Tibial nerve (tissue), 3 donors: ENCODE data around the gene RNF111.

Source experiments
- POLR2A ChIP-seq, 2 donors: fragments of 450-650 bp; IDR thresholded peaks; one replicate each; pipeline ENCODE4 v1.6.1; 2017; ENCODE audit warnings: antibody characterized with exemption in 2 of 2, mild to moderate bottlenecking in 2 of 2, moderate library complexity in 2 of 2
- TF ChIP-seq, protein P1 (sequence below), 5 experiments: fragments of 200-600 bp in 3 of 5; fragments of 450-650 bp in 2 of 5; sonication (generic) in 3 of 5; IDR thresholded peaks; one replicate each; pipeline ENCODE4 v1.5.1; 2016 to 2019; ENCODE audit warnings: antibody characterized with exemption in 5 of 5, mild to moderate bottlenecking in 3 of 5, moderate library complexity in 2 of 5

DNA sequence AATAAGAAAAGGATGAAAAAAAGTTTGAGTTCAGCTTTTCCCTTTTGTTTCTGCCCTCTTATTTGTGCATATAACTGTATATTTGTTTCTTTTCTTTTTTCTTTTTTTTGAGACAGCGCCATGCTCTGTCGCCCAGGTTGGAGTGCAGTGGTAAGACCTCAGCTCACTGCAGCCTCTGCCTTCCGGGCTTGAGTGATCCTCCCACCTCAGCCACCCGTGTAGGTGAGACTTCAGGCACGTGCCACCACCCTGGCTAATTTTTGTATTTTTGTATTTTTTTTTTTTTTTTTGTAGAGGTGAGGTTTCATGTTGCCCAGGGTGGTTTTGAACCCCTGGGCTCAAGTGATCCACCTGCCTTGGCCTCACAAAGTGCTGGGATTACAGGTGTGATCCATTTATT, 31.4 kb downstream of the RNF111 start:
- TF ChIP-seq, protein P1, sequence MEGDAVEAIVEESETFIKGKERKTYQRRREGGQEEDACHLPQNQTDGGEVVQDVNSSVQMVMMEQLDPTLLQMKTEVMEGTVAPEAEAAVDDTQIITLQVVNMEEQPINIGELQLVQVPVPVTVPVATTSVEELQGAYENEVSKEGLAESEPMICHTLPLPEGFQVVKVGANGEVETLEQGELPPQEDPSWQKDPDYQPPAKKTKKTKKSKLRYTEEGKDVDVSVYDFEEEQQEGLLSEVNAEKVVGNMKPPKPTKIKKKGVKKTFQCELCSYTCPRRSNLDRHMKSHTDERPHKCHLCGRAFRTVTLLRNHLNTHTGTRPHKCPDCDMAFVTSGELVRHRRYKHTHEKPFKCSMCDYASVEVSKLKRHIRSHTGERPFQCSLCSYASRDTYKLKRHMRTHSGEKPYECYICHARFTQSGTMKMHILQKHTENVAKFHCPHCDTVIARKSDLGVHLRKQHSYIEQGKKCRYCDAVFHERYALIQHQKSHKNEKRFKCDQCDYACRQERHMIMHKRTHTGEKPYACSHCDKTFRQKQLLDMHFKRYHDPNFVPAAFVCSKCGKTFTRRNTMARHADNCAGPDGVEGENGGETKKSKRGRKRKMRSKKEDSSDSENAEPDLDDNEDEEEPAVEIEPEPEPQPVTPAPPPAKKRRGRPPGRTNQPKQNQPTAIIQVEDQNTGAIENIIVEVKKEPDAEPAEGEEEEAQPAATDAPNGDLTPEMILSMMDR (IDR thresholded peaks at IDR 0.05) = no peak
- TF ChIP-seq POLR2A (IDR thresholded peaks at IDR 0.05) = no peak
